ENCODE measurements around the gene RHOBTB3. TPM values are rescaled to one million over a fixed set of nuclear protein-coding genes. Genes with fewer than 3 reads are reported as not detected.

The RHOBTB3 gene
- total and polyA plus RNA-seq, 4 donors = 10.5 to 59.8 (median 39.8) TPM

- TF ChIP-seq ZBTB33 (IDR thresholded peaks at IDR 0.05) = no peak
- TF ChIP-seq HNF4A (conservative IDR thresholded peaks at IDR 0.05) = no peak
- TF ChIP-seq FOXA1 (IDR thresholded peaks at IDR 0.05) = no peak
- TF ChIP-seq CTCF (IDR thresholded peaks at IDR 0.05; ENCODE audit: low read depth, low read length, missing input control) = no peak
These were observed 7.3 kb upstream of the RHOBTB3 start (continued) for GRCh38 chr5:95723632-95724369.

GRCh38 chr5:95725071-95725820 lies 5.9 kb upstream of the RHOBTB3 start:
- TF ChIP-seq RXRA (IDR thresholded peaks at IDR 0.05) = no peak
- no peak for TF ChIP-seq FOXA1 (IDR thresholded peaks at IDR 0.05)
- TF ChIP-seq NR2F2 (IDR thresholded peaks at IDR 0.05) = no peak
- no peak for TF ChIP-seq CTCF (IDR thresholded peaks at IDR 0.05; ENCODE audit: low read depth, low read length, missing input control)
- TF ChIP-seq RAD21 (IDR thresholded peaks at IDR 0.05) = no peak
- TF ChIP-seq FOXA2 (IDR thresholded peaks at IDR 0.05) = no peak
- TF ChIP-seq HNF4G (IDR thresholded peaks at IDR 0.05) = no peak
- TF ChIP-seq REST (IDR thresholded peaks at IDR 0.05) = no peak
- no peak for TF ChIP-seq EGR1 (IDR thresholded peaks at IDR 0.05; ENCODE audit: low read depth in 2 of 2)
- no peak for TF ChIP-seq HNF4A (conservative IDR thresholded peaks at IDR 0.05)
- TF ChIP-seq MAX (IDR thresholded peaks at IDR 0.05) = no peak
- no peak for TF ChIP-seq ZBTB33 (IDR thresholded peaks at IDR 0.05)
- TF ChIP-seq JUND (IDR thresholded peaks at IDR 0.05) = no peak
- no peak for TF ChIP-seq YY1 (IDR thresholded peaks at IDR 0.05)
- no peak for TF ChIP-seq ATF3 (IDR thresholded peaks at IDR 0.05)
- no peak for TF ChIP-seq GABPA (IDR thresholded peaks at IDR 0.05 in 1 of 2, conservative IDR thresholded peaks at IDR 0.05 in 1 of 2)
- no peak for TF ChIP-seq TAF1 (conservative IDR thresholded peaks at IDR 0.05)
- no peak for TF ChIP-seq SP1 (IDR thresholded peaks at IDR 0.05)
- DNase-seq (ENCODE audit: low spot score) = no peak
- peaks cover 1 to 5% (median 3%) of the 10 kb centered on the region in 4 donors for H3K4me1 ChIP-seq (ENCODE audit: control insufficient read depth in 4 of 4, insufficient read depth in 4 of 4, low read length in 3 of 4)
- no peaks in the 10 kb centered on the region for H3K27me3 ChIP-seq (ENCODE audit: control insufficient read depth in 4 of 4, insufficient read depth in 4 of 4, low read length in 3 of 4)
- H3K4me3 ChIP-seq (ENCODE audit: low read depth in 1 of 3, low read length in 3 of 3) = no peak overlapping the region
- no peaks in the 10 kb centered on the region for H3K36me3 ChIP-seq (ENCODE audit: control insufficient read depth in 4 of 4, insufficient read depth in 3 of 4, low read depth in 1 of 4, low read length in 3 of 4)
- H3K9ac ChIP-seq (ENCODE audit: low read depth in 1 of 2, low read length in 2 of 2) = no peak overlapping the region
- 83% methylated on average over 5 of the region's 5 CpGs for WGBS
- no peaks in the 10 kb centered on the region for H3K9me3 ChIP-seq (ENCODE audit: control insufficient read depth in 4 of 4, low read length in 3 of 4)
- no peak overlapping the region for H3K27ac ChIP-seq (ENCODE audit: low read depth in 1 of 2, low read length in 2 of 2)
